Activated CD4-positive, alpha-beta T cell treated with anti-CD3 and anti-CD28 coated beads for 1 hour (primary cell): ENCODE results near the gene BCO1.
A peak's percentile ranks its signal among the peaks of the same experiment; 100 is the strongest.

Source experiments
- DNase-seq: peaks from one replicate; pipeline ENCODE4 v3.0.0-alpha.2; 2020

BCO1 gene

DNA sequence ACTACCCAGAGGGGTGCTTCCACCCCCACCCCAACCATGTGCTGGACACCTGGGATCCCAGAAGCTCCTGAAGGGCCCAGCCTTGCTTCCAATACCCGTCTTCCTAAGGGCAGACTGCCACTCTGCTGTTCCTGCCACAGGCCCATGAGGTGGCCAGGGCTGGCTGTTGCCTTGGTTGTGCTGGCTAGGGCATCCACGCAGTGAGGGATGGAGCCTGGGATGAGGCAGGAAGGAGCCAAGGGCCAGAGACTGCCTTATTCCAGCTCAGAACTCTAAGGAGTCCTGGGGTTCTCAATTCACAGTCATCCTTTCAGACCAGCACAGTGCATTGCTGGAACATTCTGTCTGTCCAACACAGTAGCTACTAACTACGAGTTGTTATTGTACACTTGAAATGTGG lies 37.8 kb downstream of the BCO1 start:
- no peak for DNase-seq

DNA sequence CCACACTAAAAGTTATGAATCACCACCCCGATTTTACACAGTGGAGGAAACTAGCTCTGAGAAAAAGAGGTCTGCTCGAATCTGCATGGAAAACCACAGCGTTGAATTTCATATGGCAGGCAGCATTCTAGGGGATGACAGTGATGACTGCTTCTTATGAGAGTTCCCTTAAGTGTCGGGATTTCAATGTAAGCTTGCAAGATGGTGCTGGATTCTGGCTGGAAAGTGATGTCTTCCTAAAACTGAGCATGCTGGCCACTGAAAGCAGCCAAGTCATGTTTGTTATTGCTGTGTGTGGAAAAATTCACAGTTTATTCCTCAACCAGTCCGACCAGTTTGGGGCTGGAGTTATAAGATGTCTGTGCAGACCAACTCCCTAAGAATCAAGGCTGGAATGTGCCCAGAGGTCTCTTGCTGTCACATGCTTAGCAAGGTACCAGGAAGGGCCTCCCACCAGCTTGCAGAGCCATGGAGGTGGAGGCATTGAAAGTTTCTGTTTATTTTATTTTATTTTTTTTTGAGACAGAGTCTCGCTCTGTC lies 39.1 kb downstream of the BCO1 start:
- DNase-seq: no peak

DNA sequence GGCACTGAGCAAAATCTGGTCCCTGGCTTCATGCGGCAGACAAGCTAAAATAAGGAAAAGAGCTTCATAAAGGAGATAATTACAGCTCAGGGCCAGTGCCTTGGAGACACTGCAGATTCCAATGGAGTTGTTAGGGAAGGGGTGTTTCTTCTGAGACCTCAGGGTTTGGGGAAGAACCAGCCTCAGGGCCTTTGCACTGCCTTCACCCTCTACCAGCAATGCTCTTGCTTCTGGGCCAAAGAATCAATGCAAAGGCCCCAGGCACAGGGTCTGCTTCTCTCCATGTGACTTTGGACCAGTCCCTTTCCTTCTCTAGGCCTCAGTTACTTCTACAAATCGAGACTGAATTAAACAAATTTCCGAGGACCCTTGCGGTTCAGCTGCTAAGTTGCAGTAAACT lies 40.0 kb downstream of the BCO1 start:
- DNase-seq: no peak

DNA sequence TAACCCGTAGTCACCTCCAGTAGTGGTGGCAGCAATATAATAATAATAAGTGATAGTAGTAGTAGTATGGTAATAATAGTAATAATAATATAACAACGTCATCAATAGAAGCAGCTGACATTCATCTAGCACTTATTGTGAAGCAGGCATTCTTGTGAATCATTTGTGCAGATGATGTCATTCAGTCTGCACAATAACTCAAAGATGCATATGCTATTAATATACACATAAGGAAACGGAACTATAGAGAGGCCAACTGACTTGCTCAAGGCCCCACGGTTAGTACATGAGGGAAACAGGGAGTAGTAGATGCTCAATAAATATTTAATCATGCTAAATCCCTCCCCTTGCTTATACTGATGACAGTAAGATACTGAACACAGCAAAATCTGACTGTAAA lies 40.9 kb downstream of the BCO1 start:
- DNase-seq: no peak

DNA sequence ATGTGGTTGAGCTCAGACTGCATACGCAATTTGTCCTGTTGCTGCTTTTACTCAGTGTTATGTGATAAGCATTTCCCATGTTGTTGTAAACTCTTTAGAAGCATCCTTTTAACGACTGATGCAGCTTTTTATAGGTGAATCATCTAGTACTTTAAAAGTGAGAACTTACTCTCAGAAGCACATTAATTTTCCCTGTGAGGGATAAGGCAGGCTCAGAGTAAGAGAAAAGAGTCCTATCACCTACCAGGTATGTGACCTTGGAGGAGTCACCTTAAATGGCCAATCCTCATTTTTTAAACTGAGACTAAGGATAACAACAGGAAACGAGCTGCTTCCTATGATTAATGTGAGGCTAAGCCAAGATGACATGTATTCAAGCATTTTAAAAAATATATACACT lies 41.9 kb downstream of the BCO1 start:
- no peak for DNase-seq

DNA sequence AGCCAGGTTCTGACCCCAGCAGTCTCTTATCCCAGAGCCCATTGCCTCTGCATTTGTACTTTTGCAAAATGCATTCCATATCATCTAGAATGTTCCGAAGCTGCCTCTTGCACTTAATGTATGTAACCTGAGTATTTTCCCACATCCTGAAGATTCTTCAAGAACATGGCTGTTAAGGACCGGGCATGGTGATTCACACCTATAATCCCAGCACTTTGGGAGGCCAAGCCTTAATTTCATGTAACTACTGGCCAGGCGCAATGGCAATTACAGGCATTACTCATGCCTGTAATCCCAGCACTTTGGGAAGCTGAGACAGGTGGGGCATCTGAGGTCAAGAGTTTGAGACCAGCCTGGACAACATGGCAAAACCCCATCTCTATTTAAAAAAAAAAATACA lies 44.6 kb downstream of the BCO1 start:
- DNase-seq: no peak

DNA sequence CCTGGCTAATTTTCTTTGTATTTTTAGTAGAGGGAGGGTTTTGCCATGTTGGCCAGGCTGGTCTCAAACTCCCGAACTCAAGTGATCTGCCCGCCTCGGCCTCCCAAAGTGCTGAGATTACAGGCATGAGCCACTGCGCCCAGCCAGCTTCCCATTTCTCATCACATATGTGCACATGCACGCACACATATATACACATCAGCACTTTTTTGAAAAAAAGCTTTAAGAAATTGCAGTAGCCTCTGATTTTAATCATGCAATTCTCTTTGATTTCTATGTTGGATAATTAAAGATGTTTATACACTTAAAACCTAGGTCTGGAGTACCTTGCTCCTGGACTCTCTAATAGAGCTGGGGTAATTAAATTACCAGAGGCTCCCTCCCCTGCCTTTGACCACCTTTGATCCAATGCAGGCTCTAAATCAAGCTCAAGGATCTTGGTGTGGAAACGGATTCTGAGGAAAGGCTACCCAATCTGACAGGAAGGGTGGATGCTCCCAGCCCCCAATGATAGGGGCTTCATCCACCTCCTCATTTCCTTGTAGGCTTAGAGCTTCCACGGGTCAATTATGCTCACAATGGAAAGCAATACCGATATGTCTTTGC lies 46.6 kb downstream of the BCO1 start:
- DNase-seq: no peak

DNA sequence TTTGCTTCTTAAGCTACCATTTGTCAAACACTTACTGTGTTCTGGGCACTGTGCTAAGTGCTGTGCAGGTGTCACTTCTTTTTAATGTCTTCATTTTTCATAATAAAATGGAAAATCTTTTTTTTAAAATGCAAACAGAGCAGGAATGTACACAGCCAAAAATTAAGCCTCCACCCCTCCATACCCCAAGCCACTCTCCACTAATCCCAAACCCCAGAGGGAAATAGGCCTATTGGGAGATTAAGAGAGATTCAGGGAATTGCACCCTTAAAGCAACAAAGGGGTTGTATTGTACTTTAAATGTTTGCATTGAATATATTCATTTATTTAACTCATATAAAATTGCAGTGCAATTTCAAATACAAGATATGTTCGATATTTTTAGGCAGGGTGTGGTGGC lies 47.7 kb downstream of the BCO1 start:
- no peak for DNase-seq

DNA sequence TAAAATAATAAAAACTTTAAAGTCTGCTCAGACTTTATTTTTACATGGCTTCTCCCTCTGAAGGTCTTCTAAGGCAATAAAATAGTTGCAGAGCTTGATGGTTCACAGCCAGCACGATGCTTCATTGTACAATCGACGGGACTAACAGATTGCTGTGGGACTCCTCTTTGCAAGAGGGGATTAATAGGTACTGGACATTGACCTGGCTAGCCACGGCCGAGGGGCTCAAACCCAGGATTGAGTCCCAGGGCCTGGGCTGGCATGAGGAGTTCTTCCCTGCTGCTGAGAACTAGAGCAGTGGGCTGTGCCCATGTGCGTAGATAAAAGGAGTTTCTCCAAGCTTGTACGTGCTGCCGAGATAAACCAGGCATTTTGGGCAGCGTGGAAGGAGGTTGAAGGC lies 52.6 kb downstream of the BCO1 start:
- DNase-seq: no peak

DNA sequence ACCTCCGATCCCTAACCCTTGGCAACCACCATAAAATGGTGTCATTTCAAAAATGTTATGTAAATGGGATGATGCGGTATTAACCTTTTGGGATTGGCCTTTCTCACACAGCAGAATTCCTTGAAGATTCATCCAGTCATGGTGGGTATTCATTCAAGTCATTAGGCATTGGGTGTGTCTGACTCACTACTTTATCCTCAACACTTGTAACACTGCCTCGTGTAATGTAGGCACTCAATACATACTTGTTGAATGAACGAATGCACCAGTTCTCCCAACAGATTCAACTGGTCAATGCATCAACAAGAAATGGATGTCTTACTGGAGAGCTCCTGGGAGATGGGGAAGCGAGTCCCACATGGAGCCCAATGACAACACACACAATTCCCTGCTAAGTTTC lies 54.4 kb downstream of the BCO1 start:
- DNase-seq: no peak

DNA sequence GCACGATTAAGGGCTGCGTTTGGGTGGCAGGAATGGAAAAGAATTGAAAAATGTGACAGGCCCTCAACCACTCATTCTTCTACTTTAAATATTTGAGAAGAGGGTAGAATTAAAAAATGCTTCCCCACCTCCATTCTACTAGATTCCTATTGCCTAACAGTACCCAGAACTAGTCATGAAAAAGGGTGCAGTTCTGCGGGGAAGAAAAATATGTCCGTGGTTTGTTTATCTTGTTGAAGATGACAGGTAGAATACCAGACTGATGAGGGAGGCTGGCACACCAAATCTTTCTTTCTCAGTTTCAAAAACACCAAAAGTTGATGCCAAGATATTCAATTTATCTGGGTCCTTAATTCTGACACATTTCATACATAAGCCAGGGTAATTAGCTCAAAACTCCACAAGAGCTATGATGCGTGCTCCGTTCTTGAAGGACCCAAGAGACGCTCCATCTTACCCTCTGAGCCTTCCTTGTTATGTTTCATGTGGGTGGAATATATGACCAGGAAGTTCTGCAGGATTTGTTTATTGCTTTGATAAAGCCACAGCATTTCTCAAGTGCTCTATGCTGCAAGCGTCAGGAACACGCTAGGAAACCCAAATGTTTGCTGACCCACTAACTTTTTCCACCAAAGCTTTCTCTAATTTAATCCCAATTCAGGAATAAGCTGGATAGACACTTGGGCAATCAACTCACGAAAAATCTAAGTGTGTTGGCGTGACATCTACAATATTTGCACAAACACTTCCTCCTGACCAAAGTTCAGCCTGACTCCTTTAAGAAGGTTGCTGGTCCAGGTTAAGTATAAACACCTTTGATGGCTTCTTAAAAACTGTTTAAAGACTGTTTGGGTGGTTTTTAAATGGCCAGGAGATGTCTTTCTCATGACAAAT lies 55.7 kb downstream of the BCO1 start:
- no peak for DNase-seq

DNA sequence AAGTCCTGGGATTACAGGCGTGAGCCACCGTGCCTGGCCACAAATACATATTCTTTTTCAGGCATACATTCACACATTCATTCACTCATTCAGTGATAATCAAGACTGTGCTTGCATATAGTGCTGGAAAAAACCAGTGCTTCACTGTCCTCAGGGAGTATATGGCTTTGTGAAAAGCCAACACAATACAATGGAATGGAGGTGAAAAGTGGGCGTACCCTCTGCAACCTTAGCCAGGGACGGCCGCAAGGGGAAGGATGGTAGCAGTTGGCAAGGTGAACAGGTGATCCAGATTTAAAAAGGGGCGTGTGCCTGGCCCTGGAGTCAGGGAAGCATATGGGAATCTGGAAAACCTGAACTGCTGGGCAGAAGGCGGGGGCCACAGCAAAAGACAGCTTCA lies 58.1 kb downstream of the BCO1 start:
- DNase-seq: no peak

DNA sequence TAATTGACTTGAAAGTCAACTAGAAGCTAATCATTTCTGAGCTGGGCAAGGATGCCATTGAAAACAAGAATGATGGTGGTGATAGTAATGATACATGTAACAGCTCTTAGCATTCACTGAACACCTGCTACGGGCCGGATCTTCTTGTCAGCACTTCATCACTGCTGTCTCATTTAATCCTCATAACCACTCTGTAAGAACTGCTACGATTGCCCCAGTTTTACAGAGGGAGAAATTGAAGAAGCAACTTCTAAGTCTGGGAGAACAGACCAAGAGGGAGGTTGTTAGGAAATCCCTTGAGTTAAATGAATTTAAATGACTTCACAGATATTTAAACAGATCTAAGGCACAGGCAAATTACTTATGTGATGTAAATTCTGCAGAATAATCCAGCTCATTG lies 69.3 kb downstream of the BCO1 start:
- DNase-seq: no peak

DNA sequence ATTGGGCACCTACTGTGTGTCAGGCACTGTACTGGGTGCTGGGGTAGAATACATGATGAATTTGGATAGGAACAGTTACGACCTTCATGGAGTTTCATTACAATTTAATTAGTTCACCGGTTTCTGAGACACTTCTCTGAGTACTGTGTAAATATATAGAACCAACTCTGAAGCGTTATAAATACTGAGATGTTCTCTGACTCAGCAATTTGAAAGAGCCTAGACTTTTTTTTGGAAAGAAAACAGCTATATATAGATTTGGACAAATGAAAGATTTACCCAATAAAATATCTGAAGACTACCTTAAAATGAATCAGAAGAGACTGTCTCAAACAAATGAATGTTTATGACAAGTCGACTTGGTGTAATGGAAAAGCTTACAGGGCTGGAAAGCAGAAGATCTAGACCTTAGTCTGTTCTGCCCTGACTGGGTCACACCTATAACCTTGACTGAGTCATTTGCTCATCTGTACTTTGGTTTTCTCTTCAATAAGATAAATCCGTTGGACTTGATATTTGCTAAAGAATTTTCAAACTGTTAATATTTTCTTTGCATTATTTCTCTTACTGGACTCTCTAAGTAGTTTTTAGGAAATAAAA lies 71.7 kb downstream of the BCO1 start:
- no peak for DNase-seq

DNA sequence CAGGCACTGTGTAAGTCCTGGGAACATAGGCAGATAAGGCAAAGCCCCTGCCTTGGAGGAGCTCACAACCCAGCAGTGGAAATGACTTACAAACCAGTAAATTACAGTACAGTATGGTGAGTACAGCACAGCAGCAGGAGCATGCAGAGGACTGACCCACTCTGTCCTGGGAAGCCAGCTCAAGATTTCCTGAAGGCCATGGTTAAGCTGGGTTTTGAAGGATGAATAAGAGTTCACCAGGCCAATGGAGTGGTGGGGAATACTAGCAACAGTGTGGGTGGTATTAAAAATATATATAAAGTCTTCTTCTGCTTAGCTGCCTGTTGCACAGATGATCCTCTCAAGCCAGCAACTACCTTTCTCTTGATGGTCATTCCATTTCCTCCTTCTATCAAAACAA lies 73.3 kb downstream of the BCO1 start:
- no peak for DNase-seq

DNA sequence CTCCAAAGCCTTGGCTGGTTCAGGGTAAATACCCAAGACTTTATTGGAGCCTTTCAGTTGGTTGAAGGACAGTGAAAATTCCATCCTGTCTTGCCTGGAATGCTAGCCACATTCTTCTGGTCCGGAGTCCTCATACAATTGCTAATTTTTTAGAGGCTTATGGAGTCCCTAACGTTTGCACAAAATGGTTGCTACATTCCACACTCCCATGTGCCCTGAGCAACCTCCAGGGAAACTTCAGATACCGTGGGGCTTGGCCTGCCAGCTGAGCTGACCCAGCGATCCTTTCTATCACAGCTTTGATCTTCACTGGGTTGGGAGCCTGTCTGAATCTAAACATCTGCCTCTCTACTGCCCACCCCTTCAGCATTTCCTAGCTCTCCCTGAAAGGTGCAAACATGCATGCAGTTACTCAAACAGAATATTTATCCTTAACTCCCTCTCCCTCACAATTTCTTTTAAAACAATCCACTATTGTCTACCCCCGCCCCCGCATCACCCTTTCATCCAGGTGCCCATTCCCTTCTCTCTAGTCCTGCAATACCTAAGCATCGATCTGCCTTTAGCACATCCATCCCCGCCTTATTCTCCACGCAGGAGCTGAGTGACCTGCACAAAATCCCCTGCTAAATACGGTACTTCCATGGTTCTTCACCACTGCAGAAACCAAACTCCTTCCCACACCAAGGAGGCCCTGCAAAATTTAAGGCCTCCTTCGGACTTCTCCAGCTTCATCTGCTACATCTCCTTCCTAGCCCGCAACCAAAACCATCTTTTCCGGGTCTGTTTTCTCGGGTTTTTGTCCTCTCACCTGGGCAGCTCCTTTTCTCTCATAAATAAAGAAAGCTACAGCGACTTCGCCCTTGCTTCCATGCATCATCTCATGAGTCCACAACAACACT lies 75.5 kb downstream of the BCO1 start:
- no peak for DNase-seq

DNA sequence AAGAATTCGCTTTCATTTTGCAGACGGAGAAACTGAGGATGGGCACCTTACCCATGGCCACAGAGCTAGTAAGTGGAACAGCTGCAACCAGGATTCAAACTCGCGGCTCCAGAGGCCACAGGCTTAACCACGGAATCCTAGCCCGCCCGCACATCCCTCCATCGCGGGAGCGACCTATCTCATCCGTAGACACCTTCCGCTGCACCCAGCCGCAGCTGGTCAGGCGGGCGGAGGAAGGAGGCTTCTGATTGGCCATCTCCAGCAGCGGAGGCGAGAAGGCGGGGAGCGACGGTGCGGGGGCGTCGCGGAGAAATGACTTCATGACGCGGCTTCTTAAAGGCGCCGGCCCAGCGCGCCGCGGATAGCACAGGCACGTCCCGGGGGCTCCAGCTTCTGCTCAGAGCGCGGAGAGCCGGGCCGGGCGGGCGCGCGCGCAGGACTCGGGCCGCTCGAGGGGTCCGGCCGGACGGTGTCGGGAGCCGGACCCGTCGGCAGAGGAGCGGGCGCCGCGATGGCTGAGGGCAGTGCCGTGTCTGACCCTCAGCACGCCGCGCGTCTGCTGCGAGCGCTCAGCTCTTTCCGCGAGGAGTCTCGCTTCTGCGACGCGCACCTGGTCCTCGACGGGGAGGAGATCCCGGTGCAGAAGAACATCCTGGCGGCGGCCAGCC lies 76.2 kb downstream of the BCO1 start, which contains the start of gene GAN:
Gene GAN (plus strand): TSS at position 360 of the 668 bp plus-strand sequence. CDS start 152 bp downstream, at position 512.
- peak; percentile 90 for DNase-seq

DNA sequence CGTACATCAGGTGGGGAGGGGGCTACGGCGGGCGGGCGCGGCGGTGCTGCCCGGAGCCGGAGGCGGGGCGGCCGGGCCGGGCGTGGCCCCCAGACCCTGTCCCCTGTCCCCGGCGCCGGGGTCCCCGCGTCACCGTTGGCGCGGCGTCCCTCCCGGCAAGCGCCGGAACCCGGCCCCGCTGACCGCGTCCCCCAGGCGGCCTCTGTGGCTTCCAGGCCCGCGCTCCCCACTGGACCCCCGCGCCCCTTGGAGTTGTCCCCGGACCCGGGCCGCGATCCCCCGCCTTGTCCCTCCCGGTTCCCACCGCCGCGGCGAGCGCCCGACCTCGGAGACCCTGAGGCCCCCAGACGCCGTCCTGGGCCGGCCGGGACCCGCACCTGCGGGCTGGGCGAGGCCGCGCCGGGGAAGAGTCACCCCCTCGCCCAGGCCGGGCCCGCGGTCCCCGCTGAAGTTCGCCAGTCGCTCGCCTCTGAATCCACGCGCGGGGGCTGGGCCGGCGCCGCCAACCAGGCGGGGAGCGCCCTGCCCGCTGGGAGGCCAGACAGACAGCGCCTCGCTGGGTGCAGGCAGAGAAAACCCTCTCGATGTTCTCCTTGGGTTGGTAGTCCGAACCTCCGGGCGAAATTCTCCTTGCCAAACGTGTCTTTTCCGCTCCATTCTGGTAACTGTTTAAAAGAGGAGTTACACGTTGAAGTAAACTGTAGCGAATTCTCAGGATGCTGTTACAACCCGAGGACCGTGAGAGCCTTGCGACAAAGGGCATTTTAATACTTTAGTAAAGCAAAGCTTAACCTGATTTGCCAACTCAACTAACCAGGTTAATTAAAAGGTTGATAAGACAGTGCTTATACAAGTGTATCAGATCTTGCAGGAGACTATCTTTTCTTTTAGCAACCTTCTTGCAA lies 77.0 kb downstream of the BCO1 start:
- DNase-seq: peak; percentile 17

DNA sequence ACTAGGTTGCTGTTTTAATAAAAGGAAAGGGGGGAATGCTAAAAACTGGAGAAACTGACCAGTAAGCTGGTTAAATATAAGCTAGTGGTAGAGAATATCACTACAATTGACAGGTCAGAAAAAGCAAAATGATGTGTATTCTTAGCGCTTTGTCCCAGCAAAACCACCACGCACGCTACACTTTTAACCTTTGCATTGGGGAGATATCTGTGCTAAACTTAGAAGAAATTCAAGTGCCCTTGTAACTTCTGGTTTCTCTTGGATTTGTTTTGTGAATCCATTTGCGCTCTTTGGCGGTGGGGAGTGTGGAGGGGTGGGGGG lies 77.6 kb downstream of the BCO1 start:
- DNase-seq: no peak

DNA sequence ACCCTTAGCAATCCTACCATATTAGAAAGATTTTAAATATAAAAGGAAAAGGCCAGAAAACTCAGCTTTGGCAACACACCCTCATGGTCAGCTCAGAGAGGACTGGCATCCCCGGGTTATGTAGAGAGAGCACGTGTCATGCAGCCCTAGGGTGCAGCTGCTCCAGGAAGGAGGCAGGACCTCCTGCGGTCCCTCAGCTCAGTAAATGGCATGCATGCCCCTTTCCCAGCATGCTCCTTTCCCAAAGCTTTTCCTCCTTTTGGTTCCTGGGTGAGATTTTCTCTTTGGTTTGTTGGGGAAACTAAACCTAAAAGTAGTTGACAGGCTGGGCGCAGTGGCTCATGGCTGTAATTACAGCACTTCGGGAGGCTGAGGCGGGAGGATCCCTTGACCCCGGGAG lies 80.2 kb downstream of the BCO1 start:
- DNase-seq: no peak

DNA sequence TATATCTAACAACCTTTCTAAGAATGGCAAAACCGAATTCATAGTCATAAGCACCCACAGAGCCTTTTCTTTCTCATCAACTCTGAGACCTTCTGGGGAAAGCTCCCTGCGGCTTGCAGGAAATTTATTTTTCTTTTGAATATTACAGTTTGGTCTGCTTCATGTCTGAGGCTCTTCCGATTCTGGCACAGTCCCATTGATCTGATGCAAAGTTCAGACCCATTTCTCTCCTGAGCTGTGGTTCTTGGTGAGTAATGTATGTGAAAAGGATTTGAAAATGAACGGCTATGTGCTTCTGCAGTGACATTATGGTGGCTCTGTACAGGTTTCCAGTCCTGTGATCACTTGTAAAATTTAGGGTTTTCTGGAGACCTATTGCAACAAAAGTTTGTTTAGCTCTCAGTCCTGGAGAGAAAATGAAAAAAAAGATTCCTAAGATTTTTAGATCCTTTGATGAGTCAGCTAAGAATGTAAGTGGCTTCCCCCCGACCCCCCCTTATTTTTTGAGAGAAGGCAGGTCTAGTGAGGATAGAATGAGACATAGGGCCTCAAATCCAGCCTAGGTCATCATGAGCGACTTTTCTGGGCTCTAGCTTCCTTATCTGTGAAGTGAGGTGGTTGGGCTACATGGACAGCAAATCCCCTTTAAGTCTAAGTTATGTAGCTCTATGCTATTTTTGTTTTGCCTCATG lies 80.9 kb downstream of the BCO1 start:
- DNase-seq: no peak
